Esophagus squamous epithelium (tissue), 5 donors: ENCODE data around the gene DNAJC1. TPM values are rescaled to one million over a fixed set of nuclear protein-coding genes. Genes with fewer than 3 reads are reported as not detected.

Experiments
- DNase-seq: peaks from one replicate; lab custom pipeline; 2025; lab: John Stamatoyannopoulos, UW
- H3K27ac ChIP-seq, 4 donors: fragments of 200-600 bp; sonication (generic); one replicate each; pipeline ENCODE4 v1.5.1; 2016 to 2019; ENCODE audit warnings: mild to moderate bottlenecking in 1 of 4
- H3K27me3 ChIP-seq, 4 donors: fragments of 200-600 bp; sonication (generic); 1 replicate in 3 of 4; 2 replicates in 1 of 4; pipeline versions ENCODE4 v1.5.1 to v1.6.0; 2017 to 2021; ENCODE audit warnings: antibody characterized with exemption in 1 of 4
- H3K36me3 ChIP-seq, 3 donors: fragments of 200-600 bp; sonication (generic); one replicate each; pipeline ENCODE4 v1.5.1; 2016 to 2019
- H3K4me1 ChIP-seq, 3 donors: fragments of 200-600 bp; sonication (generic); one replicate each; pipeline ENCODE4 v1.5.1; 2017 to 2019
- H3K4me3 ChIP-seq, 4 donors: fragments of 200-600 bp; sonication (generic); 1 replicate in 3 of 4; 2 replicates in 1 of 4; pipeline ENCODE4 v1.5.1; 2016 to 2019; ENCODE audit warnings: mild to moderate bottlenecking in 2 of 4, moderate library complexity in 1 of 4
- H3K9me3 ChIP-seq, 3 donors: fragments of 200-600 bp; sonication (generic); one replicate each; pipeline ENCODE4 v1.5.1; 2016 to 2019
- CTCF ChIP-seq, 6 experiments: fragments of 450-650 bp in 4 of 6; fragments of 200-600 bp in 2 of 6; sonication (generic) in 2 of 6; IDR thresholded peaks; one replicate each; pipeline ENCODE4 v1.5.1; 2016 to 2019; ENCODE audit warnings: antibody characterized with exemption in 6 of 6, mild to moderate bottlenecking in 4 of 6, moderate library complexity in 4 of 6
- POLR2A ChIP-seq, 4 donors: fragments of 450-650 bp; IDR thresholded peaks; one replicate each; pipeline ENCODE4 v1.6.1; 2017; ENCODE audit warnings: antibody characterized with exemption in 4 of 4, mild to moderate bottlenecking in 4 of 4, moderate library complexity in 3 of 4
- WGBS, 2 donors: methylation state at CpG; one replicate each; pipeline ENCODE4 v1.1.5; 2018; 5-methylcytosine and 5-hydroxymethylcytosine counted together
- intact Hi-C: fragments of 100-400 bp; cut with DNase I; formaldehyde crosslinking; loops from one replicate; pipeline ENCODE4 v1.15.0; 2022
- total RNA-seq, 4 donors: library from RNA; depleted of rRNA; stranded (reverse); fragments of >200 nt; gene quantifications; one replicate each; pipeline ENCODE4 v1.1.0, GENCODE V29; 2016
- donor health status: DM: yes; HTN: yes; CAD: no.

DNAJC1 gene
- total RNA-seq, 4 donors from 2014 or later: 36.1 to 84.8 (median 43.6) TPM

GRCh38 chr10:21832821-21833130 lies 170.8 kb downstream of the DNAJC1 start:
- WGBS, 2 donors: 96 to 100% methylated on average over 1 of the region's 1 CpG
- Histone ChIP-seq H3K27ac (no peak overlapping the region), H3K4me1 (no peaks in the 10 kb centered on the region), H3K9me3 (peaks cover 0 to 74% (median 22%) of the 10 kb centered on the region in 3 donors), H3K27me3 (no peaks in the 10 kb centered on the region), H3K4me3 (no peak overlapping the region), H3K36me3 (peaks cover 0 to 28% (median 0%) of the 10 kb centered on the region in 3 donors)
- no peak for DNase-seq
- TF ChIP-seq CTCF (IDR thresholded peaks at IDR 0.05): no peak
- intact Hi-C loops: no loop called here

- H3K9me3 ChIP-seq: peaks cover 0 to 74% (median 24%) of the 10 kb centered on the region in 3 donors
- DNase-seq: no peak
- H3K27ac ChIP-seq: no peak overlapping the region
- TF ChIP-seq POLR2A (IDR thresholded peaks at IDR 0.05): no peak
- no peak for TF ChIP-seq CTCF (IDR thresholded peaks at IDR 0.05)
- no peaks in the 10 kb centered on the region for H3K27me3 ChIP-seq
- no peak overlapping the region for H3K4me3 ChIP-seq
- H3K36me3 ChIP-seq: peaks cover 0 to 32% (median 0%) of the 10 kb centered on the region in 3 donors
- intact Hi-C loops: no loop called here
- H3K4me1 ChIP-seq: no peaks in the 10 kb centered on the region
- WGBS, 2 donors: 89 to 90% methylated on average over 2 of the region's 2 CpGs
Measured at GRCh38 chr10:21831986-21832820, 171.3 kb downstream of the DNAJC1 start.

- Histone ChIP-seq H3K4me1 (no peaks in the 10 kb centered on the region), H3K27me3 (no peaks in the 10 kb centered on the region), H3K9me3 (peaks cover 0 to 78% (median 33%) of the 10 kb centered on the region in 3 donors), H3K4me3 (no peak overlapping the region), H3K27ac (no peak overlapping the region), H3K36me3 (peaks cover 0 to 33% (median 0%) of the 10 kb centered on the region in 3 donors)
- DNase-seq: no peak
- intact Hi-C loops: no loop called here
- no peak for TF ChIP-seq POLR2A (IDR thresholded peaks at IDR 0.05)
- TF ChIP-seq CTCF (IDR thresholded peaks at IDR 0.05): no peak
Measured at GRCh38 chr10:21830037-21830436, 173.5 kb downstream of the DNAJC1 start.

GRCh38 chr10:21827308-21827707 lies 176.2 kb downstream of the DNAJC1 start:
- H3K27me3 ChIP-seq: no peaks in the 10 kb centered on the region
- 97 to 98% methylated on average over 3 of the region's 3 CpGs for WGBS, 2 donors
- H3K36me3 ChIP-seq: peaks cover 0 to 11% (median 0%) of the 10 kb centered on the region in 3 donors
- intact Hi-C loops: no loop called here
- no peak for DNase-seq
- no peak overlapping the region for H3K4me3 ChIP-seq
- no peaks in the 10 kb centered on the region for H3K4me1 ChIP-seq
- TF ChIP-seq CTCF (IDR thresholded peaks at IDR 0.05) (no peak), POLR2A (IDR thresholded peaks at IDR 0.05) (no peak)
- no peak overlapping the region for H3K27ac ChIP-seq
- H3K9me3 ChIP-seq: peaks cover 0 to 63% (median 36%) of the 10 kb centered on the region in 3 donors

GRCh38 chr10:21826725-21827124 lies 176.8 kb downstream of the DNAJC1 start:
- DNase-seq: no peak
- intact Hi-C loops: no loop called here
- TF ChIP-seq POLR2A (IDR thresholded peaks at IDR 0.05) (no peak), CTCF (IDR thresholded peaks at IDR 0.05) (no peak)
- 96 to 97% methylated on average over 2 of the region's 2 CpGs for WGBS, 2 donors
- no peak overlapping the region for H3K27ac ChIP-seq
- no peaks in the 10 kb centered on the region for H3K27me3 ChIP-seq
- H3K4me3 ChIP-seq: no peak overlapping the region
- no peaks in the 10 kb centered on the region for H3K4me1 ChIP-seq
- H3K9me3 ChIP-seq: peaks cover 0 to 63% (median 36%) of the 10 kb centered on the region in 3 donors
- H3K36me3 ChIP-seq: peaks cover 0 to 11% (median 0%) of the 10 kb centered on the region in 3 donors
